ENCODE measurements around the gene CASQ1. TPM values are rescaled to one million over a fixed set of nuclear protein-coding genes. Genes with fewer than 3 reads are reported as not detected.

CASQ1 gene
- polyA plus RNA-seq, 1 experiment: 1.5 TPM

- ChIA-PET POLR2A (interaction anchor here (0.6 kb wide), 1 partner anchor 17 kb away, joined by 9 read pairs; no protein-coding TSS in a partner anchor), CTCF (interaction anchor here (0.6 to 6.1 kb wide), 24 partner anchors 10 to 186 kb away, joined by 3 to 113 read pairs (median 6); no protein-coding TSS in a partner anchor)
- Histone ChIP-seq H3K4me3 (ENCODE audit: low read depth, low read length) (no peak overlapping the region), H3K36me3 (ENCODE audit: control insufficient read depth, insufficient read depth, low read length) (no peaks in the 10 kb centered on the region), H3K27me3 (ENCODE audit: control insufficient read depth, insufficient read depth, low read length) (peaks cover 2% of the 10 kb centered on the region)
- DNase-seq (ENCODE audit: low read depth): no peak
- TF ChIP-seq CTCF (IDR thresholded peaks at IDR 0.05; ENCODE audit: insufficient read depth, low read depth, low read length): no peak
Measured at GRCh38 chr1:160192234-160192633, 1.9 kb downstream of the CASQ1 start.

GRCh38 chr1:160193091-160193819 is 2.9 kb downstream of the CASQ1 start:
- peak; percentile 40 for DNase-seq (ENCODE audit: low read depth)
- ChIA-PET CTCF (interaction anchor here (0.7 to 6.1 kb wide), 41 partner anchors 9 to 416 kb away, joined by 3 to 113 read pairs (median 5); partner anchors contain the start of genes DCAF8, IGSF8 and PEX19), POLR2A (interaction anchor here (0.6 to 1.0 kb wide), 3 partner anchors 26 to 185 kb away, joined by 3 to 4 read pairs (median 3); no protein-coding TSS in a partner anchor)
- TF ChIP-seq CTCF (IDR thresholded peaks at IDR 0.05; ENCODE audit: insufficient read depth, low read depth, low read length): peak; percentile 94
- Histone ChIP-seq H3K4me3 (ENCODE audit: low read depth, low read length) (no peak overlapping the region), H3K27me3 (ENCODE audit: control insufficient read depth, insufficient read depth, low read length) (peaks cover 2% of the 10 kb centered on the region; the same call in 1 of the 2 replicates), H3K36me3 (ENCODE audit: control insufficient read depth, insufficient read depth, low read length) (no peaks in the 10 kb centered on the region)

- H3K36me3 ChIP-seq (ENCODE audit: control insufficient read depth, insufficient read depth, low read length): no peaks in the 10 kb centered on the region
- no peak overlapping the region for H3K4me3 ChIP-seq (ENCODE audit: low read depth, low read length)
- DNase-seq (ENCODE audit: low read depth): no peak
- H3K27me3 ChIP-seq (ENCODE audit: control insufficient read depth, insufficient read depth, low read length): peaks cover 2% of the 10 kb centered on the region; the same call in 1 of the 2 replicates
- CTCF ChIA-PET: interaction anchor here (0.7 to 6.1 kb wide), 44 partner anchors 9 to 415 kb away, joined by 3 to 113 read pairs (median 5); partner anchors contain the start of genes DCAF8, IGSF8 and PEX19
- TF ChIP-seq CTCF (IDR thresholded peaks at IDR 0.05; ENCODE audit: insufficient read depth, low read depth, low read length): no peak
- POLR2A ChIA-PET: interaction anchor here (0.6 to 1.0 kb wide), 3 partner anchors 25 to 184 kb away, joined by 3 to 4 read pairs (median 3); no protein-coding TSS in a partner anchor
Measured at GRCh38 chr1:160193832-160194736, 3.7 kb downstream of the CASQ1 start.

GRCh38 chr1:160194737-160195059 is 4.3 kb downstream of the CASQ1 start:
- Histone ChIP-seq H3K4me3 (ENCODE audit: low read depth, low read length) (no peak overlapping the region), H3K36me3 (ENCODE audit: control insufficient read depth, insufficient read depth, low read length) (no peaks in the 10 kb centered on the region), H3K27me3 (ENCODE audit: control insufficient read depth, insufficient read depth, low read length) (peaks cover 2% of the 10 kb centered on the region; the same call in 1 of the 2 replicates)
- ChIA-PET CTCF (interaction anchor here (1.2 to 2.1 kb wide), 3 partner anchors 25 to 93 kb away, joined by 3 to 14 read pairs (median 8); no protein-coding TSS in a partner anchor), POLR2A (no interaction called here)
- no peak for DNase-seq (ENCODE audit: low read depth)
- no peak for TF ChIP-seq CTCF (IDR thresholded peaks at IDR 0.05; ENCODE audit: insufficient read depth, low read depth, low read length)

All from BJ (cell line).